Activated CD8-positive, alpha-beta memory T cell treated with anti-CD3 and anti-CD28 coated beads for 4 hours (primary cell): ENCODE data around the gene EXOC6B.

Experiments
- DNase-seq, 2 donors: peaks; one replicate each; pipeline ENCODE4 v3.0.0-alpha.2; 2020; ENCODE audit warnings: low read depth in 2 of 2

EXOC6B gene

DNA sequence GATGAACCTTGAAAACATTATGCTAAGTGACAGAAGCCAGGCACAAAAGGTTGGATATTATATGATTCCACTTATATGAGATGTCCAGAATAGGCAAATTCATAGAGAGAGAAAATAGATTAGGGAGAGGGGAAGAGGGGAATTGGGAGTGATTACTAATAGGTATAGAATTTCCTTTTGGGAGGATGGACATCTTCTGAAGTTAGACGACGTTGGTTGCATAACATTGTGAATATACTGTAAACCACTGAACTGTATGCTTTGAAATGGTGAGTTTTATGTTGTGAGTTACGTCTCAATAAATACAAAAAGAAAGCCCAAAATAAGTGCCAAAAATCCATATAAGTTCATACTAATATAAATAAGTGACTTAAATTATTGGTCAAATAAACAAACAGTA, 659.6 kb downstream of the EXOC6B start:
- DNase-seq = no peak

DNA sequence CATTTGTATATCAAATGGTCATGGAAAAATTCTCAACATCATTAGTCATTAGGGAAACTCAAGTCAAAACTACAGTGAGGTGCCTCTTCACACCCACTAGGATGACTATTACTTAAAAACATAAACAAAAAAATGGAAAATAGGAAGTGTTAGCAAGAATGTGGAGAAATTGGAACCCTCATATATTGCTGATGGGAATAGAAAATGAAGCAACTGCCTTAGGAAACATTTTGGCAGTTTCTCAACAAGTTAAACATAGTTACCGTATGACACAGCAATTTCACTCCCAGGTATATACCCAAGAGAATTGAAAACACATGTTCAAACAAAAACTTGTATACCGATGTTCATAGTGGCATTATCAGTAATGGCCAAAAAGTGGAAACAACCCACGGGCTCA, 660.0 kb downstream of the EXOC6B start:
- no peak for DNase-seq

DNA sequence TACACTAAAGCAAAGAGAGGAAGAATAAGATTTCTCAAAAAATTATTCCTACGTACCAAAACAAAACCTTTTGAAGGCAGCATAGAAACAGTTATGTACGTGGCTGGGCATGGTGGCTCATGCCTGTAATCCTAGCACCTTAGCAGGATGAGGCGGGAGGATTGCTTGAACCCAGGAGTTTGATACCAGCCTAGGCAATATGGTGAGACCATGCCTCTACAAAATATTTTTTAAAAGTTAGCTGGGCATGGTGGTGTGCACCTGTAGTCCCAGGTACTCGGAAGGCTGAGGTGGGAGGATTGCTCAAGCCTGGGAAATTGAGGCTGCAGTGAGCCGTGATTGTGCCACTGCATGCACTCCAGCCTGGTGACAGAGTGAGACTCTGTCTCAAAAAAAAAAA, 663.3 kb downstream of the EXOC6B start:
- DNase-seq = no peak

DNA sequence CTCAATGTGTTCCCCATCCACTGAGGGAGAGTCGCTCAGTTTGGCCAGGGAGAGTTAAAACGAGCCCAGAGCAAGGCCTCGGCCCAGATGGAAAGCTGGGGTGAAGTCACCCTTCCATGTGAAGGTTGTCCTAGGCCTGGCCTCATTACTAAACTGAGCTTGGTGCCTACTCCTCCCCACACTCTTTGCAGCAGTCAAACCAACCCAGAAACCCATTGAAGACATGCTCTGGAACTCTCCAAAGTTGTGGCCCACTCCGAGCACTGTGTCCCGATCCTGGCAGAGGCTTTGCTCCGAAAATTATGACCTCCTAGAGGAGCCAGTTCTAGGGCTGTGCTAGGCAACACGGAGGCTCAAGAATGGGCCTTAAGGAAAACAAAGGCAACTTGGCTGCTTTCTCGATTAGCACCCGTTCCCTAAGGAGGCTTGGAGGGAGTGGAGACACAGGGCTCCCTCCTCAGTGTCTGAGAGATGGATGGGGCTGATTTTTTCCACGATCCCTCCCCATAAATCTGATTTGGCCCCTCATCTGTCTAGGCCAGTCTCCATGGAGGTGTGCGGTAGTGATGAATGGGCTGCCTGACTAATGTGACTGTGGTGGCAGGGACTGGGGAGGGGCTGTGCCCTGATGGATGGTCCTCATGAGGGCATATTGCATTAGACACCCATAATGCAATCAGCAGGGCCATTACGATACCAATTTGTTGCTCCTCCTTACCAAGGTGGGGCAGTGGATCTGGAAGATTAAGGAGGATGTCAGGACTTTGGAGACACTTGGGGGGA, 666.4 kb downstream of the EXOC6B start:
- no peak for DNase-seq

DNA sequence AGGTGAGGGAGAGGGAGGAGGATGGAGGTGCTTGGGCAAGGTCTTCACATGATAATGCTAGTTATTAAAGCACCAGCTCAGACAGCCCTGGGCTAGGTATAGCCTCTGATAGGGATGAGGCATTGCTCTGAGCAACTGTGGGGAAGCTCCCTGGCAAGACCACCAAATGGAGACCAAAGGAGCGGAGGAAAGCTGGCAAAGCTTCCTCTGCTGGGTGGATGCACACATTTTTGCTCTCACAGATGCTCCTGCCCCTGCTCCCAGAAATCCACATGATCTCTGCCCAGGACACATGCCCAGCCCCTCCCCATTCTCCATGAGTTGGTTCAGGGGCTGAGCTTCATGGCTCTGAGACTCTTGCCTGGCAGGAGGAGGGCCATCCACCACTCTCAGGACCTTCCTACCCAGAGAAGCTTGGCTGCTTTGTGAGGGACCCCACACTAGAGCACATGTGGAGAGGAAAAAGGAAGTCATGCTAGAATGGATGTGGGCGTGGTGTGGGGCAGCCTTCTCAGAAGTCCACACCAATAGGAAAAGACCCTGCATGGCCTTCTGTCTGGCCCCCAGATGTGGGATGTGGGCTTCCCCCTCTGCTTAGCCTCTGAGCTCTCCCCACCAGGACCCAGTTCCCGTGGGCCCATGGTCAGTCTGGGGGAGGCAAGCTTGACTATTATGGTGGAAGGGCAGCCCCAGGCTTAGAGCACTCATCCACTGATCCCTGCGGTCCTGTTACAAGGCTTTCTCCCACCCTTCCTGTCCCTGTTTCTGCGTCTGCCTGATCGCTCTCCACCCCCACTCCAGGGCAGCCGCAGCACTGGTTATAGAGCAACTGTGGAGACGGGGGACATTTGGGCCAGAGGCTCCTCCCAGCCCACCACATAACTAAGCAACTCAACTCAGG, 667.7 kb downstream of the EXOC6B start:
- no peak for DNase-seq

DNA sequence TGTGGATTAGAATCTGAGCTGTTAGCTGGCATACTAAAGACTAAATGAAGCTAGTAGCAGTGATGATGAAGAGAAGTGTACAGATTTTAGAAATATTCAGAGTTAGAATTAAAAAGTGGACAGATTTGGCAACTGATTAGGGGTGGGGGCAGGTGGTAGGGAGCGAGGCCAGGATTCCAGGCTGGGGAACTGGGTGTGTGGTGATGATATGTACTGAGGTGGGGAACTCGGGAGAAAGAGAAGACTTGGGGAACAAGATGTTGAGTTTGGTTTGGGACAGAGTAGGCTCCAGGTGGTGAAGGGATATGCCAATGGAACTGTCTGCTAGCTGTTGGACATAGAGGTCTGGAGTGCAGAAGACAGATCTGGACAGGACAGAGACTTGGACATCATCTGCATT, 669.0 kb downstream of the EXOC6B start:
- no peak for DNase-seq

DNA sequence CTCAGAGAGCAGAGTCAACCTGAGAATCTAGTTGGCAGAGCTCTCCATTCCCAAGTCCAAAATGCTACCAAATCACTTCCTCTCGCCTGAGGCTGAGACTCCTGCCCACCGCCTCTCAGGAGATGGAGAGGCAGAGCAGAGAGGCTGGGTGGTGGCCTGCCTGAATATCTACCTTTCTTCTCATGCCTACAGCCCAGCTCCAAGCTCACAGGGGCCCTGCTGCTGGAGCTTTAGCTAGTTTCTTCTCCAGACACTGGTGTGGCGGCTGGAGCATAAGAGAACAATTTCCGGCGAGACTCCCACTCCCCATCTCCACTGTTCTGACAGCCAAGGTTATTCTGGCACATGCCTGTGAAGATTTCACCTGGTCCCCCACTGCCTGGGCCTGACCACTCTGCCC, 670.1 kb downstream of the EXOC6B start:
- DNase-seq = no peak

DNA sequence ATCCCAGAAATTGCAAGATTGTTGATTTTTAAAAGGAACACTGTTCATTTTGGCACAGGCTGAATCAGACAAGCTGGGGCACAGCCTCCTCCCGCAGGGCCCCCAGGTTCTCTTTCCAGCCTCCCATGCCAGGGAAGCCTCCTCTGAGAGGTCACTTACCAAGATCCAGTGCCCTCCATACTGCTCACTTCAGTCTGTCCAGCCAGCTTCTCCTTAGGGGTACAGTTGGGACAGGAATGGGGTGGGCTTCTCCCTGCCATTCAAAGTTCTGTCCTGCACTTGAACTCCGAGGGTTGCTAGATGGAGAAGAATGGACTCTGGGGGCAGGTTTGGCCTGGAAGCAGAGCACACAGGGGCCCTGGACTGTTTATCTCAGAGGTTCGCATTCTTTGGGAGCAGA, 670.7 kb downstream of the EXOC6B start:
- no peak for DNase-seq

DNA sequence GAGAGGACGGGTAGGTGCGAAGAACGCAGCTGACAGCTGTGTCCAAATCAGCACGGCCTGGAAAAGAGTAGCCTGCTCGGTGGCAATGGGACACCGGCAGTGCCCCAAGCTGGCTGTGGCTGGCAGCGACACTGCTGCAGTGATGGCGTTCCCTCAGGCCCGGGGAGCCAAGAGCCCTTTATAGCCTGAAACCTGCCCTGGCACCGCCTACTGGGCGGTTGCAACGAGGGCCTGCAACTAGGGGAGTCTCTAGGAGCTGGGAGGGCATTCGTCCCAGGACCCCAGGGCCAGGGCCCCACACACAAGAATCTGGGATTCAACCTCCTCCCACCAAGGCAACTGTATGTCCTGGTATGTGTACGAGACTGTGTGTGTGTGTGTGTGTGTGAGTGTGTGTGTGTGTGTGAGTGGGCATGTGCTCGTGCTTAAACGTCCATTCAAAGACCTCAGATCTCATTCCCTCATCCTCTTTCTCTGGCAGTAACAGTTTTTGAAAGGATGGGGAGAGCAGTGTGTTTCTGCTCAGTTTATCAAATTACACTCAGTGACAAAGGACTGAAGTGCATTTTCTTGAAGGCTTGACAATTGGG, 671.4 kb downstream of the EXOC6B start:
- no peak for DNase-seq

DNA sequence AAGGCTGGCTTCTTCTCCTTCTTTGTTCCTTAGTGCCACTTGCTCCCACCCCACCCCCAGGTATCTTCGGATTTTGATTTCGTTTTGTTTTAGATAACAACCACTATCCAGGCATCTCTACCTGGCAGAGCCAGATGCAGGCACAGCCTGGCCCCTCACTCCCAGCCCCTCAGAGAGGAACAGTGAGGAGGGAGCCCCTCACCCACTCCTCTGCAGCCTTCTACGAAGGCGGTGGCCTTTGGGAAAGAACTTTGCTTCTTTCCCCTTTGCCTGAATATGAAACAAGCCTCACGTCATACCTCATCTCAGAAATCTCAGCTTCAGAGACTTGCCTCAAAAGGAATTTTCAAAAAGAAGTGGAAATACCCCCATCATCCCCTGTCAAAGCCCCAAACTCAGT, 671.9 kb downstream of the EXOC6B start:
- no peak for DNase-seq

DNA sequence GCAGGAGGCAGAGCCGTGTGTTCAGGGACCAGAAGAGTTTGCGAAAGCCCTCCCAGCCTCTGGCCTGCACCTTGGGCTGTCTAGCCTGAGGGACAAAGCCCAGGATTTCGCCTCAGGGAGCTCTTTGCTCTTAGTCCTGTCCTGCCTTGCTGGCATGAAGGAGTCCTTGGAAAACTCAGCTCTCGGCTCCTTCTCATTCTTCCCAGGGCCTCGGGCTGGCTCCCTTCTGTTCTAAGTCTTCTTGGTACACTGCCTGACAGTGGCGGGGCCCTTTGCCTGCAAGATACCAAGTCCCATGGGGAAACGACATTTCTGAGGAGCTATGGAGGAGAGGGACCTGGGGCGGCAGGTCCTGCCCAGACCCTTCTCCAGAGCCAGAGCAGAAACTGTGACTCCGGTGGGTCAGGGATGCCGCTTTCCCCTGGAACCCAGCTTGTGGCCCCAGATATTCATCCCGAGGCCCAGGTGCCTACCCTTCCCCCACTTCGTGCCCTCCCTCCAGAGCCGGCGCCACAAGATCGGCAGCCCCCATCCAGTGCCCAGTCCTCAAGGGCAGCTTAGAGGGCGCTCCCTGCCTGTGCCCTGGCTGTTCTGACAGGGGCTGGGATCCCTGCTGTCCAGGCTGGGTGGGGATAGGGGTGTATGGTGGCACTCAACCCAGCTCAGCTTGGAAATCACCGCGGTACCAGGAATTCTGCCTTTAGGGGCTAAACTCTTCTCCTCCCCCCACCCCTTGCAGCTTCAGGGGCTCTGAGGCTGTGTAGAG, 672.6 kb downstream of the EXOC6B start:
- no peak for DNase-seq

DNA sequence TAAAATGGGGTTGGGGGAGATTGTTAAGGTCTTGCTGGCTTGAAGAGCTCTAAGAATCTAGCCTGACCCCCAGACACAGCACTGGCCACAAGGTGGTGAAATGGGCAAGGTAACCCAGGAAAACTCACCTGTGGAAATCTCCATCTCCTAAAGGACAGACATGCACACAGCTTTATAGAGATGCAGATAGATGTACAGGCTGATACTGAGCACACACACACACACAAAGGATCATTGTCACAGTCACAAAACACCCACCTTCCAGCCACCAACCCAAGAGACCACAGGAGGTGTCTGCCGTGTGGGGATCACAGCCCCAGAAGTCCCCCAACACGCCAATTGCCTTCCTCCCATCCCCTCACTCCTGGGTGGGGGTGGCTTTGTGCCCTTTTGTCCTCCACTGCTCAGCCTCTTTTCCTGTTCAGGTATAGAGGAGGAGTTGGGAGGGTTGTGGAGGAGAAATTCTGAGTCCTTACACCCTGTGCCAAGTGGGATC, 674.9 kb downstream of the EXOC6B start:
- no peak for DNase-seq

DNA sequence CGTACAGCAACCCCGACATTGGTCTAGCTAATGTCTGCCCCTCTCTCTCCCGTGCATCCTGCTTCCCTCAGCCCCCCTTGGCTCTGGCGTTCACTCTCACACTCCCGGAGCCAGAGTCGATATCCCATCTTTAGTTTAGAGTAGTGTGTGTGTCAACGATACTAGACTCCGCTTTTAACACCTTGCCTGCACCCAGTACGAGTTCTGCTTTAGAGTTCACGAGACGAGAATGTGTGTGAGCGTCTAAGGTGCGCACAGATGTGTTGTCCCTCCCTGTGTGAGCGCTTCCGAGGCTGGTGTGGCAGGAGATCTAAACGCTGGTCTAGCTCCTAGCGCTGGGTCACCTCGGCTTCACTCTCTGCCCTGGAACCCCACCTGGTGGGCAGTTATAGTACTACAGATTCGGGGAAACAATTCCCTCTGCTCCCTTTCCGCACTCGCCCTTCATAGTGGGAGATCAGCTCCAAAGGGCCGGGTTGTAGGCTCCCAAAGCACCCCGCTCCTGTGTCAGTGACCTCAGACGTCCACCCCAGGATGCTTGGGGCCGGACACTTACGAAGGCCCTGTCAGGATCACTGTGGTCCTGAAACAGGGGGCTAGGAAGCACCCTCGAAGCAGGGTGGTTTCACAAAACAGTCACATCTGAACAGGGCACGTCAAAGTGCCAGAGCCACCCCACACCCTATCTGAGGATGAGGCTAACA, 675.5 kb downstream of the EXOC6B start:
- DNase-seq = peak; percentile 20 to 28

DNA sequence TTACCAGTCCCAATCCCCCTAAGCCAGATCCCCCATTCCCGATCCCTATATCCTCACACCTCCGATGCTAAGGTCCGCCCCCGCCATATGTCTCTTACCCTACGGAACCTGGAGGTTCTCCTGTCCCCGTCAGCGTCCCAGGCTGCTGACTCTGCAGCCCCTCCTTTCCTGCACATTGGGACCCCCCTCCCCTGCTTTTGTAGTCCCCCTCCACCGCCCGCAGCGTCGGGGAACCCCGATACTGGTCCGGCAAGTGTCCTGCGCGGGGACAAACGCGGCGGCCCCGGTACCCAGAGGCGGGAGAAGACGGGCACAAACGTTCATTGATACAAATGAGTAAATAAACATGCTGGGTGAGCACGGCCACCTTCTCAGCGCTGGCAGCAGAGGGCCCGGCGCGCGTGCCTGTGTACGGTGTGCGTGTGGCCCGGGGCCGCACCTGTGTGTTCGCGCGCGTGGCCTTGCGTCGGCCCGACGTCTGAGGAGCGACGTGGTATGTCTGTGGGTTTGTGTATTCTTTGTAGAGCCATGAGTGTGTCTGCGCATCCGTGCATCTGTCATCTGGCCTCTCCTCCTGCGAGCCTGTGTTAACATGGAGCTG, 676.2 kb downstream of the EXOC6B start:
- no peak for DNase-seq

DNA sequence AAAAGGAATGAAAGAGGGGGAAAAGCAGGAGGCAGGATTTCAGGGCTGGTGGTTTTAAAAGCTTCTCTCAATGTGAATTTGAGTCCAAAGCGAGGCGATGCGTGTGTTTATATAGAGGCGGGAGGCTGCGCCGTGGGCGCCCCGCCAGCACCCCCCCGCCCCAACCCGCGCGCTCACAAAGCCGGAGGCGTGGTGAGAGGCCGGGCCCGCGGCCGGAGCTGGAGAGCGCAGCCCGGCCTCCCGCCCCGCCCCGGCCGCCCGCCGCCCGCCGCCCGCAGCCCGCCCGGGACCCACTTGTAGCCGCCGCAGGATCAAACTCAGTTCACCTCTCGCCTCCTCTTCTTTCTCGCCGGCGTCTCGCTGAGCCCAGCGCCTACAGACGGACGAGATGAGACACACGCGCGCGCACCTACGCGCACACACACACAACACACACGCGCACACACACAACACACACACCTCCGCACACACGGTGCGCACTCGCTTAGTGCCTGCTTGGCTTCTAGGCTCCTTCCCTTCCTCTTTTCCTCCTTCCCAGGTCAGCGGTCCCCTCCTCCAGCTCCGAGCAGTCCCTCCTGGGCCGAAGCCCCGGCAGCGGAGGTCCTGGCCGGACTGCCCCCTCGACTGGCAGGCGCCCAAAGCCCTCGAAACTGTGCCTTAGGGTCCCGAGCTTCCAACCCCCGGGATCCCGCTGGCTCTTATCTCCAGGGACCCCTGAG, 676.8 kb downstream of the EXOC6B start:
- no peak for DNase-seq

DNA sequence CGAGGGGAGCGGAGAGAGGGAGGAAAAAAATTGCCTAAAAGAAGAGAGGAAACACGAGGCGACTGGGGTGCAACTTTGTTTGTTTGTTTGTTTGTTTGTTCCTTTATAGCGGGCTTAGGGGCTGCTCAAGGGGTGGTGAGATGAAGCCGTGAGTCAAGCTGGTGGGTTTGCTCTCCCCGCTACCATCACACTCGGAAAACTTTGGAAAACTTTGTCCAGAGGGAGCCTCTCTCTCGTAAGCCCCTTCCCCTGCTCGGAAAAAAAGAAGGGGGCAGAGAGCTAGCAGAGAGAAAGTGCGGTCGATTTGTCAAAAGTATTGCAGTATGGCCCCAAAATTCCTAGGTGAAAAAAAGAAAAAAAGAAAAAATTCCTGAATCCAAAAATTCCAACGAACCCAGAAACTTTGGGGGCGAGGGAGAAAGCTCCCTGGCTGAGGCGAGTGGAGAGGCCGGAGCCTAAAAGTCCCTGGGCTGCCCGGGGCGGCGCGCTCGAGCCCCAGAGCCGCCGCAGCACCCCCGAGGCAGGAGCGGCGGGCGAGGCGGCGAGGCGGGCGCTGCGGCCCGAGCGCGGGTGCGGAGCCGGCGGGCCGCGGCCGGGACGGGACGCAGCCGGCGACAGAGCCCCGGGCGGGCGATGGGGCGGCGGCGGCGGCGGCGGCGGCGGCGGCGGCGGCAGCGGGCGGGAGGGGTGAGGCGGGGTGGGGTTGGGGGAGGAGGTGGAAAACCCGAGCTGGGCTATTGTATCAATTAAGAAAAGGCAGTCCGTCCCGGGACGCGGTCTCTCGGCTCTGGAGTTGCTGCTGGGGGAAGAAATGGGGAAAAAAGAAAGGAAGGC, 677.6 kb downstream of the EXOC6B start:
- no peak for DNase-seq

DNA sequence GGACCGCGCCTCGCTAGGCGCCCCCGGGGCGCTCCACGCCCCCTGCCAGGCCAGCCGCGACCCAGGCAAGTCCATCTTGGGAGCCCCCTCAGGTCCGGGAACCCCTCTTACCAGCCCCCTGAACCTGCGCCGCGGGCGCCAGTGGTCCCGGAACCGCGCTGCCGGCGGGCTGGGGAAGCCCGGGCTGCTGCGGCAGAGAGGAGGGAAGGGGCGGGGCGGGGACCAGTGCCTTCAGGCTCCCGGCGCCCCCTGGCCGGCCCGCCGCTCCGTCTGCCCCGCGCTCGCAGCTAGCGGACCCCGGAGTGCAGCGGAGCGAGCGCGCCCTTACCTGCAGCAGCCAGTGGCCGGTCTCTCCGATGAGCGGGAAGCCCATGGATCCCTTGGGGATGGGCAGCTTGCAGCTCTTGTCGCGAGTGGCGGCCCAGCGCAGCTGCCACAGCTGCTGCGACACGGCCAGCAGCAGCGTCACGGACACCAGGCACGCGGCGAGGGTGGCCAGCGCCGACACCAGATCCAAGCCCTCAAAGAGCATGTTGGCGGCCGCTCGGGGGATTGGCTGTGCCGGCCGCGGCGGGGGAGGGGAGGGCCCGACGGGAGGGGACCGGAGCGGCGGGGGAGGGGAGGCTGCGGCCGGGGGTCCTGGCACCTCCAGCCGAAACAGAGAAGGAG, 678.4 kb downstream of the EXOC6B start, which contains the start of gene CYP26B1:
TSS of gene CYP26B1 (minus strand) at position 560 of the 669 bp plus-strand sequence. CDS start at position 532, 28 bp downstream.
- DNase-seq = no peak
